GM19468 (cell line): ENCODE results near the gene NCS1.

Source experiments
- ATAC-seq: cut with Tn5 transposase; IDR thresholded peaks from one replicate; pipeline ENCODE4 v1.9.1; 2021; ENCODE audit warnings: mild to moderate bottlenecking, moderate library complexity, moderate number of reproducible peaks; ENCODE audit not compliant: unreplicated experiment; ENCODE audit errors: extremely low read depth

Gene NCS1

DNA sequence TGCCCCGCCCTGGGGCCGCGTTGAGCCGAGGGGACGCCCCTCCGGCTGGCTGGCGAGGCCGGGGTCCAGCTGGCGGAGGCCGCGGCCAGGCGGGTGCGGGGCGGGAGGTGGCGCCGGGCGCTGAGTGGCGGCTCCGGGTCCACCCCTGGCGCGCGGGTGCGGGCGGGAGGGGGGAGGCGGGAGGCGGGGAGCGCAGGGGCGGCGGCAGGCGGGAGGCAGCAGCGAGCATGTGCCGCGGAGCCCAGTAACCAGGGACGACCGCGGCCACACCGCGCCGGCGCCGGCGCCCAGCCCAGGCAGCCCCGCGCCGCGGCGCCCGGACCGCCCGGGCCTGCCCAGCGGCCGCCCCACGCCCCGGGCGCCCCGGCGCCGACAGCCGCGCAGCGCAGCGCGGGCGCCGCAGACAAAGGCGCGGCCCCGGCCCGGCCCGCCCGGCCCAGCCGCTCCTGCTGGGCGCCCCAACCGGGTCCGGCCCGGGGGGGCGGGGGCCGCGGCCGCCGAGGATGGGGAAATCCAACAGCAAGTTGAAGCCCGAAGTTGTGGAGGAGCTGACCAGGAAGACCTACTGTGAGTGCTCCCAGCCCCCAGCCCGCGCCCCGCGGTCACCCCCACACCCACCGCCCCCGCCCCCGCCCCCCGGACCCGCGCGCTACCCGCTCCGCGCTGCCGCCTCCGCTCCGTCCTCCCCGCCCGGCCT is at the start of gene NCS1:
Gene NCS1 (plus strand): TSS at position 244 of the 697 bp plus-strand sequence. CDS start 260 bp downstream, at position 504.
- ATAC-seq, result no peak

DNA sequence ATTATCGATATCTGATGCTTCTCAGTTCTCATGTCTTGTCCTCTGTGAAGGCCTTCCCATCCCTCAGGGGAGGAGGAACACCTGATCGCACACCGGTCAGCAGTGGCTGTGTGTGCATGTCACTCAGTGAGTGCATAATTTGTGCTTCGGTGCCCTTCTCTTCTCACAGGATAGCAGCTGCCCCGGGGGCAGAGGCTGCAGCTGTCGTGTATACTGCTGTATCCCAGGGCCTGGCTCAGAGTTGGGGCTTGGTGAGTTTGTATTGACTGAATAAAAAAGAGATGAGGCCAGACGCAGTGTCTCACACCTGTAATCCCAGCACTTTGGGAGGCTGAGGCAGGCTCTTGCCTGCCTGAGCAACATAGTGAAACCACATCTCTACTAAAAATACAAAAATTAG is 49.7 kb upstream of the NCS1 start:
- no peak for ATAC-seq

DNA sequence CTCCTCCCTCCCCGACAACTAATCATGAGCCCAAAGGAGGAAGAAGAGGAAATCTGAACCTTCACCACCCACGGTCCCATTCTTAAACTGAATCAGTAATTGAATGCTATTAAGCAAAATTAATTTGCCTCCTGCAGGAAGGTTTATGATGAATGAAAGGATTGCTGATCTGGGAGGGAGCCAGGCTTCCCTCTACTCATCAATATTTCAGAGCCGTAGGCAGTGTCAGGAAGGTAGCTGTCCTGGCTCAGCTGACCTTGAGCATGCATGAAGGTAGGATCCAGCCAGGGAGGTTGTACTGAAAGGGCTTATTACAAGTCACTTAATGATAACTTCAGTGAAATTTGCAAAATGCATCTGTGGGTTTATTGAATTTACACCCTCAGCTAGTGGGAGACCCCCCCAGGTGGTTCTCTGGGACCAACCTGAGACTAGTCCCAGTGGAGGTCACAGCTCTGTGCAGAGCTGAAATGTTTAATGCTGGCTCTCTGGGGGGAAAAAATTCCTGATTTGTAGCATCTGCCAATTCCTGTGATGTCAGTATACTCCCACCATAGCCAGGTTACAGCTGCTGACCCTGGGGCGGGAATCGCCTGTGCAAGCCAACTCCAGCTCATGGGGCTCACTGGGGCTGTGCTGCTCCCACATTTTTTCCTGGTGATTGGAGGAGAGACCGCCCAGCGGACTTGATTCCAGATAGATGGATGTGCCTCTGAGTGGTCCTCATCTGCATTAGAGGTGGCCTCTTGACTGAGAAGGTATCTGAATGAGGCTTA is 47.9 kb upstream of the NCS1 start:
- no peak for ATAC-seq

DNA sequence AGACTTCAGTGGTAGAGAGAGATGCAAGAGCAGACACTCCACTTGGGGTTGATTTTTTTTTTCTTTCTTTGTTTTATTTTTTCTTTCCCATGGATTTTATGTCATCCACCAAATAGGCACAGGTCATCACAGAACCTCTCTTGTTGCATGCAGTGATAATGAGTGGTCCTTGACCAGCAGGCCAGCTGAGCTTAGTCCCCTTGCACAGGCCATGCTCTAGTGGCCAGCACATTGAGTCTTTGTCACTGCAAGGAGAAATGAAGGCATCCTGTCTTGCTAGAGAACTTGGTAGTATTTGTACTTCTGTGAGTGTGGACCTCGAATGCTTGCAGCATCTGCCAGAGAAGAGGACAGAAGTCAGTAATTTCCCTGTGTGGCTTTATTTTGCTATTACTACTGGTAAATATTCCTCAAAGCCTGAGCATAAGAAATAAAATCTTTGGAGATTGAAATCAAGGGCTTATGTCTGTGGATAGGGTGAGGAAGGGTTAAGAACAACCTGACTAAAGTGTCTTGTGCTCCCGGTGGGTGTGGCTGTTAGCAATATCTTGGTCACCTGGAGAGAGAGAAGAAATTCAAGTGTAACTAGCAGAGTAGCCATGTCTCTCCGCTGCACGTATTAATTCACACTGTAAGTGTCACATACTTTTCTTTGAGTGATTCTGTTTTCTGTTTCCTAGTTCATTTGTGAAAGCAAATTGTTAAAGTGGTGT is 45.3 kb upstream of the NCS1 start:
- no peak for ATAC-seq

DNA sequence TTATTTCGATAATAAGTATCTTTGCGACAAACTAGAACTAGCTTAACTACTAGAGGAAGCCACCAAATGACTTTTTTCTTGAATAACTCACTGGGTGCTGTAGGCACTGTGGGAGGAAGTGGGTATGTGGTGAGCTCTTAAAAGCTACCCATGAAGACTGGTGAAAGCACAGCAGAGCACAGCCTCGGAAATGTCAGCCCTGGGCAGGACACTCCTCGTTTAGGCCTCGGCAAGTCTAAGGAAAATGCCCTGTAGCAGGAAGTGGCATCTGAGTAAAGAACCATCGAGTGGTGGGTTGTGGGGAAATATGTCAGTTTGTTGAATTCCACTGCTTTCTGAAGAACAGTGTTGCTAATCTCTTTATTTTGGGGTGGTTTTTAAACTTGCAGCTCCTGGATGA is 44.0 kb upstream of the NCS1 start:
- peak; percentile 43 for ATAC-seq

DNA sequence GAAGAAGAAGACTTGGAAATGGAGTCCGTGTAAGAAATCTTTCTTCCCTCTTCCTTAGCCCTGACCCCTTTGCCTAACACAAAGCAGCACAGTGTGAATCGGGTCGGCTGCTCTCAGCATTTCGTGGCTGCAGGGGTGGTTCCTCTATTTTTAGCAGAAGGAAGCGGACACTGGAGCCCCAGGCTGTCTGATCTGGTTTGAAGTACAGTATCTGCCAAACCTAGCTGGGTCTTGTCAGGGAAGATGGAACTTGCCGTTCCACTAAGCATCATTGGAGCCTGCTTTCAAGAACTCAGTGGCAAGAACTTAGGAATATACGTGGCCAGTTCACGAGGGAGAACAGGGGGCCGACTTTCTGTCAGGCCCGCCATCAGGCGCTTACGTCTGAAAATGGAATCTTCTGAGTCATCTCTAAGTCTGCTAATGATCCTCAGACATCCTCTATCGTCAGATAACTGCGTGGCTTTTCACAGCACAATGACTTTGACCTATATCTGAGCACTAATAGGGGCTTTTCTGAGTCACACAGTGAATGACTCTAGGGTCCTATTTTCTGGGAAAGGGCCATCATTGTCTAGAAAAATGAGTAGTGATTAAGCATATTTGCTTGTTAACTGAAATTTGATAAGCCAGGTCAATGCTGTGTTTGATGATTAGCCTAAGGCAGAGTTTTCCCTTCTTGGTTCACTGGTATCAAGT is 43.3 kb upstream of the NCS1 start:
- ATAC-seq, result peak; percentile 37

DNA sequence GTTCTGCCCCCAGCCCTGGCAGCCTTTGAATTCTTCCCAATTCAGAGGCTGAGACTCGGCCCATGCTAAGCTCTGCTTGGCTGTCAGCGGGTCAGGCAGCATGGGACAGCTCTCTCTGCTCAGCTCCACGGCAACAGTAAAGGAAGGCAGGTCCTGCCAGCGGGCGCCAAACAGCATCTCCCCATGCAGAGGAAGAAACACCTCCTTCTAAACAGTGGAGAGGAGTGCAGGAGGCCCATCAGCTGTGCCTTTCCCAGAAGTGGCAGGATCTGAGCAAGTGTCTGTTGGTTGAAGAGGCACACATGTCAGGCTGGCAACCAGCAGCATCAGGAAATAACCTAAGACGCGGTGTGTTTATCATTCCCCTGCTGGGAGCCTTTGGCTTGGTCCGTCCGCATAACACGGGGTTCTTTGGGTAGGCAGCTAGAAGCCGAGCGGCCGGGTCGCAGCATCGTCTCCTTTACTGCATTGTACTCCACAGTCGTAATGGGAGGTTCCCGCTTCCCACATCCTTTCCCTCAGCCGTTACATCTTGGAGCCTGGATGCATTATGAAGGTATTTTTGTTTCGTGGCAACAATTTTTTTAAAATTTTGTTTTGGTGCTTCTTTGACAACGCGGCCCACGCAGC is 42.7 kb upstream of the NCS1 start:
- ATAC-seq, result no peak

DNA sequence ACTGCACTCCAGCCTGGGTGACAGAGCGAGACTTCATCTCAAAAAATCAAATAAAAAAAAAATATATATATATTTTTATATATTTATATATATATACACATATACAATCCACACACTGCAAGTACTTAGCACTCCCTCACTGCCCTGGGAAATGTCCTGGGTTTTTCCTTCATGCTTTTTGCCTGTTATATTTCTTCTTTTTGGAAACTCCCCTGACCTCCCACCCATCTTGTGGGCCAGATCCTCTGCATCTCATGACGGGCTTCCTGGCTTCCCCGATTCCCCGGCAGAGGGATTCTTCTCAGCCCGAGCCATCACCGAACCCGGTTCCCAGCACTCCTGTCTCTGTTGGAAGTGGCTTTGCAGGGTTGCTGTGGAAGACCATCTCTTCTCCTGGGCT is 39.5 kb upstream of the NCS1 start:
- ATAC-seq, result no peak

DNA sequence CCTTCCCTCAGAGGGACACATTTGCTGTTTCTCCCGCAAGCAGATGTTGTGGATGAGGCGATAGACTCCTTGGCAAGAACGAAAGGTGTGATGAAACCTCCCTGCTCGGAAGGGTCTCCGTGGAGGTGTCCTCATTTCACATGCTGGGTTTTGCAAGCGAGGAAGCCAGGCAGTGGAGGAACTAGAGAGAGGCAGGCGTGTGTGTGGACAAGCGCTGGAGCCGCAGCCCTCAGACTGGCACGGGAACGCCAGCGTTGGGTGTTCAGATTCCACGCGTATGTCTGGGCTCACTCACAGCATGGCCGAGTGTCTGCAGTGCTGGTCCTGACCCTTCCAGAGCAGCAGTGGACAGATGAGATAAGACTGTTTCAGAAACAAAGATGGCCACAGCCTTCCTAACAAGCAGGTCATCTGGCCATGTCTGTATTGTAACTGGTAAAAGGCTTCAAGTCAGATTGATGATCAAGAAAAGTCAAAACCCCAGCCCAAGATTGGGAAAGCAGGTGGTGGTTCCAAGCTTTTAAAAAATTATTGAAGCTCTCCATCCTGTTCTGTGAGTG is 35.0 kb upstream of the NCS1 start:
- no peak for ATAC-seq

DNA sequence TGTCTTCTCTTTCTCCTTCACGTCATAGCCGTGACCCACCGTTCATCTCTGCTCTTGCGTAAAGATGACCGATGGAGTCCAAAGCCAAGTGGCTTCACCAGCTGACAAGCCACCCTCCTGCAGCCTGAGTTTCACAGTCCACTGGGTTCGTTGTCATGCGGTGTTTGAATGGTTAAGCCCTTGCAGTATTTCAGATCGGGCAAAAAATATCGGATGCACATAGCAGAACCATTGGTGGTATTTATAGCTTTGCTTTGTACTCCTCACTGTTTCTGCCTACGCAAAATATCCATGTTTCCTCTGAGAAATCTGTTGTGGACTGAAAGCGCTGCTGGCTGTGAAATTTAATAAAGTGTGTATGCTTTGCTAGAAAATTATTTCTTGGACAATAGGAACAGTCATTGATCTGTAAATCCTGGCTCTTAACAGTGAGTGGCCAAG is 34.5 kb upstream of the NCS1 start:
- no peak for ATAC-seq

DNA sequence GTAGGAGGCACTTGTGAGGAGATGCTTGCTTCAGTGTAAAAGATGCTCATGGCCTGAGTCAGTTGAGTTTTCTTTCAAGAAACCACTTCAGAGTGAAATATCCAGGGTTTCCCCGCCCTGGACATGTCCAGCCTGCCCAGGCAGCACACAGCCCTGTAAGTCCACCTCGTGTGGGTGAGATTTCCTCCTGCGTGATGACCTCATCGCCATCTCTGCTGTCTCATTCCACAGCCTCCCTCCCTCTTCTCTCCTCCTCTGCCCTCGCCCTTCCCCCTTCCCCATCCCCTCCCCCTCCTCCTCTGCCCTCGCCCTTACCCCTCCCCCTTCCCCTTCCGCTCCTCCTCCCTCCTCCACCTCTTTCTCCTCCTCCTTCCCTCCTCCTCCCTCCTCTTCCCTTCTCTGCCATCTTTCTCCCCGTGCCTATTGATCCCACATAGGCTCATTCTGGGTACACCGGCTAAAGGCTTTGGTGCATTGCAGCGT is 34.0 kb upstream of the NCS1 start:
- no peak for ATAC-seq

DNA sequence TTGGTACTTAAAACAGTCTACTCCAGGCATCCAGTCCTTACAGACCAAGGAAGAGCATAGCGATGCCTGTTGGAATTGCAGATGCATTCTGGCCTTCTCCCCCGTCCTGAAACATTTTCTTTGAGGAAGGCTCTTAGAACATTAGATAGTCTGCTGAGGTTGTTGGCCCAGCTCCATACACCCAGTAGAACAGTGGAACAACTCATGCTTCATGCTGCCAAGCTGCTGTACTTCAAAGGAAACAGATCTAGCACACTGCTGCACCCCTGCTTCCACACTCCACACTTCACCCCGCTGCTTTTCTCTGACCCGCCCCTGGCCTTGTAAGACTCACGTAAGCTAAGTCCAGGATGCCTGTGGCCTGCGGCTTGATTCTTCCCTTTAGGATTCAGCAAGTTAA is 33.4 kb upstream of the NCS1 start:
- ATAC-seq, result no peak

DNA sequence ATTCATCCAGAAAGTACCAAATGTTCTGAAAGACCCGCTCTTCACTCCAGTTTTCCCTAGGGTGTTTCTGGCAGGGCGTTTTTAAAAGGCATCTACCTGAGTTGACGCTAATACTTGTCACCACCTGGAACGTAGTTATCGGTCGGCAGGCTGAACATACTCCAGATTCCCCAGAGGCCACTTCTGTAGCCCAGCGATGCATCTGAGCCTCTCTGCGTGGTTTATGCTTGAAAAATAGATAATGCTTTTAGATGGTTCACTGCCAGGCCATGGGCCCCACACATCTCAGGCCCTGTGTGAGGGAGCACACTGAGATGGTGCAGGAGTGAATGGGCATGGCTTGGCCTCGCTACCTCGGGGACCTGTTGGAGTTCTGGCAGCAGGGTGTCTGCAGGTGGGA is 33.0 kb upstream of the NCS1 start:
- no peak for ATAC-seq

DNA sequence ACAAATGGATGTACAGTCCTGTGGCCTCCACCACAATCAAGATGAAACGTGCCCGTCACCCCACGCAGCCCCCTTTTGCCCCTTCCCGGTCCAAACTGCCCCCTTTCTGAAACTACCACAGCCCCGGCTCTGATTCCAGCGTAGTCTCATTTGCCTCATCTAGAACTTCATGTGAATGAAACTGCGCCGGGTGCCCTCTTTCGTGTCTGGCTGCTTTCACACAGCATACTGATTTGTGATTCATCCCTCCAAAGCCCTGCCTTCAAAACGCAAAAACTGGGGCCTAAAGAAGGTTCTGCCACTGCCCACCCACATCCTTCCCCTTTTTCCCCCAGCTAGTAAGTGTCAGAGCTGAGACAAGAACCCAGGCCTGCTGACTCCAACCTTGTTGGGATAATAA is 31.5 kb upstream of the NCS1 start:
- ATAC-seq, result no peak

DNA sequence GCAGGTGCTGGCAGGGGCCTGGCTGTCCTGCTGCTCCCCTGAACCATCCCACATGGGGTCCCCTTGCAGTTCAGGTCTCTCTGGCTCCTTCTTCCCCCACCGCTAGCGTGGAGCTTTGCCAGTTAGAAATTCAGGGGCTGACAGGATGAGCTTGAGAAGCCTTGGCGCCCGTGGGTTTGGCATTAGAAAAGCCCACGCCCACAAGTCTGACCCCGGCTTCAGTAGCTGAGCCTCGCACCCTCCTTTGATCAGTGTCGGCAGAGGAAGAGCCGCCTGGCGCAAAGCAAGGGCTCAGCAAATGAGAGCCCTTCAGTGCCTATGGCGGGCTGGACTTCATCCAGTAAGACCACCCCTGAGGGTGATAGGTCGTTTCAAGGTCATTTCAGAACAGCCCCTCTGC is 30.1 kb upstream of the NCS1 start:
- no peak for ATAC-seq

DNA sequence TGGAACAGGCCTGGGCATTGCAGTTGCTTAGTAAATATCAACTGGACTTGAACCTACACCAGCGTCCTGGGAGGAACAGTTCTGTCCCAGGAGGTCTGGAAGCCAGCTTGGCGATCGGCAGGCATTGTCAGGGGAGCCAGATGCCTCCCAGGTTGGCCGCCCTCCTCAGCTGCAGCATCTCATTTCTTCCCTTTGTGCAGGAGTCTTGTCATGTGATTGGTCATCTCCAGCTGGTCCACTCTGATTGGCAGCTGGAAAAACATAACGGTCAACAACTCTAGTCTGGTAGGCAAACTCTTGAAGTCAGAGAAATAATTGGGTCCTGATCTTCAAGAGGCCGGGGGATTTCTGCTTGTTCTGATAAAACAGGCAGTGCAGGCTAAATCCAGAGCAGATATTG is 29.6 kb upstream of the NCS1 start:
- no peak for ATAC-seq

DNA sequence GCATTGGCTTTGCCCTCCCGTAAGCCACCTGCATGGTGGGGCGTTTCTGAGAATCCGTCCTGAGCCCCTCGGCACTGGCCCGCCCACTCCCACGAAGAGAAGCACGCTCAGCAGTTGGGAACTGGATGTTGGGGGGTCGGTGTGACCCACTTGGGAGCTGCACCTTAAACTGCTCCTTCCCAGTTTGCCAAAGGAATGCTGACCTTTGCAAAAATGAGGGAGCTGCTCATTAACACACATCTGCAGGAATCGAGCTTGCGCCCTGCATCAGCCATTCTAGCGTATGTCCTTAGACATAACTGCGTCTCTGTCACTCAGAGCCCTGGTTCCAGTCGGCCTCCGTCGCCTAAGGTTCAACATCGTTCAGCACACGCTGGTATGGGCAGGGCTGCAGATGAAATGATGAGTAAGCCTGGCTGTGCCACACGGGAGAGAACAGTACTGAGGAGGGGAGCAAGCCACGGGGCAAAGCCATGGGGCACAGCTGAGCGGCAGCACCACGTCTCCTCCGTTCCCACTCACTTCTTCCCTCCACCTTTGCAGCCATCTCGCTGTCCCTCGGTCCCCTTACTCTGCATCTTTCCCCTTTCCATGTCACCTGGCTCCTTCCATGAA is 28.8 kb upstream of the NCS1 start:
- no peak for ATAC-seq

DNA sequence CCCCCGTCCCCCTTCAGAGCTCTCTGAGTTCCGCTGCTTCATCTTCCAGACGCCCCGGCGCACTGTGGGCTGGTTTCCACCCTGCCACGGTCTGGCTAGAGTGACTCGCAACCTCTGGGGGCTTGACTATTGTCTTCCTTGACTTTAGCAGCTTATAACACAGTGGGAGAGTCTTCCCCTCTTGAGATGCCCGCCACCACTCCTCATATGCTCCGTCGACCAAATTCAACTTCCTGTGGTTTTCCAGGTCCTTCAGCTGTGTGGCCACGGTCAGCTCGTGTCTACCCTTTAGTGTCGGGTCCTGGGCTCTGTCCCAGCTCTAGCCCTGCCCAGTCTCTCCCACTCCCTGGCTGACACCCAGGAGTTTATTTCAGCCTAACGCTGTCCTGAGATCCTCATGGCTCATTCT is 28.2 kb upstream of the NCS1 start:
- ATAC-seq, result no peak

DNA sequence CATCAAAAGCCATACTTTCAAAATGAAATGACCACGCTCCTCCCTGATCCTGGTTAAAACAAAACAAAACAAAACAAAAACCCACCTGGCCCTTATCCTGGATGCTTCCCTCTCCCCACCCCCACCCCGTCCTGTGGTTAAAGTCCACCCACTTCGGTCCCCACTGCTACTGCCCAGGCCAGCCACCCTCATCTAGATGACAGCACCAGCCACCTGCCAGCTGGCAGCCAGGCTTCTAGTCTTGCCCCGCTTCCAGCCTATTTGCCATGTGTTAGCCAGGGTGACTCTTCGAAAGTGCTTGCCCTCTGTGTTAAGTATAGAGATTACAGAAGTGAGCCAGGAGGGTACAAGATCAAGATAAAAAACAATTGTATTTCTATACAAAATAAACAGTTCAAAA is 27.5 kb upstream of the NCS1 start:
- no peak for ATAC-seq
